CD14-positive monocyte (primary cell): ENCODE results near the gene IL4R. TPM values are rescaled to one million over a fixed set of nuclear protein-coding genes. Genes with fewer than 3 reads are reported as not detected.

ENCODE experiments used
- DNase-seq, 3 donors: peaks; one replicate each; pipeline ENCODE4 v3.0.0-alpha.2; 2011 to 2022
- H2AFZ ChIP-seq: 2 replicates; pipeline ENCODE4 v1.6.0; 2012; ENCODE audit warnings: mild to moderate bottlenecking, low read depth, low read length, inconsistent platforms; ENCODE audit not compliant: insufficient read depth, poor library complexity, severe bottlenecking
- H3K27ac ChIP-seq, 2 donors: 1 replicate in 1 of 2; 2 replicates in 1 of 2; pipeline ENCODE4 v1.5.1; 2012 to 2013; ENCODE audit warnings: low read length in 2 of 2, control low read depth in 1 of 2, inconsistent platforms in 1 of 2, low read depth in 1 of 2, mild to moderate bottlenecking in 1 of 2
- H3K27me3 ChIP-seq, 2 donors: one replicate each; pipeline versions ENCODE4 v1.6.0 to v1.6.1; 2011 to 2013; ENCODE audit warnings: low read length in 2 of 2; ENCODE audit not compliant: control insufficient read depth in 2 of 2, insufficient read depth in 2 of 2
- H3K36me3 ChIP-seq, 2 donors: replicated peaks in 1 of 2; 1 replicate in 1 of 2; 2 replicates in 1 of 2; pipeline versions ENCODE4 v1.5.1 to v1.6.1; 2012 to 2013; ENCODE audit warnings: low read length in 2 of 2, control low read depth in 1 of 2, inconsistent platforms in 1 of 2, mild to moderate bottlenecking in 1 of 2; ENCODE audit not compliant: insufficient read depth in 2 of 2, control insufficient read depth in 1 of 2
- H3K4me1 ChIP-seq, 2 donors: 1 replicate in 1 of 2; 2 replicates in 1 of 2; pipeline versions ENCODE4 v1.5.1 to v1.6.1; 2012 to 2013; ENCODE audit warnings: low read length in 2 of 2, control low read depth in 1 of 2, inconsistent platforms in 1 of 2, mild to moderate bottlenecking in 1 of 2, moderate library complexity in 1 of 2; ENCODE audit not compliant: insufficient read depth in 2 of 2, control insufficient read depth in 1 of 2
- H3K4me2 ChIP-seq: replicated peaks from 2 replicates; pipeline ENCODE3; 2012; ENCODE audit warnings: low read length, moderate library complexity, mild to moderate bottlenecking; ENCODE audit not compliant: poor library complexity, severe bottlenecking; ENCODE audit errors: extremely low read depth
- H3K4me3 ChIP-seq, 3 experiments: fragments of 200-600 bp in 1 of 3; sonication (generic) in 1 of 3; replicated peaks in 1 of 3; 1 replicate in 2 of 3; 2 replicates in 1 of 3; pipeline ENCODE4 v1.5.1; 2011 to 2013; ENCODE audit warnings: low read length in 3 of 3, mild to moderate bottlenecking in 3 of 3, control low read depth in 2 of 3, low read depth in 2 of 3, inconsistent platforms in 1 of 3, moderate library complexity in 1 of 3
- H3K79me2 ChIP-seq: 2 replicates; pipeline ENCODE4 v1.6.0; 2012; ENCODE audit warnings: mild to moderate bottlenecking, control low read depth, inconsistent platforms, low read length, moderate library complexity; ENCODE audit not compliant: insufficient read depth
- H3K9ac ChIP-seq: 2 replicates; pipeline ENCODE4 v1.6.0; 2017; ENCODE audit warnings: low read length, mild to moderate bottlenecking; ENCODE audit not compliant: insufficient read depth, poor library complexity, severe bottlenecking
- H3K9me3 ChIP-seq, 2 donors: replicated peaks in 1 of 2; 1 replicate in 1 of 2; 2 replicates in 1 of 2; pipeline versions ENCODE4 v1.5.1 to v1.6.1; 2012 to 2013; ENCODE audit warnings: low read length in 2 of 2, control low read depth in 1 of 2; ENCODE audit not compliant: control insufficient read depth in 1 of 2, insufficient read depth in 1 of 2
- H4K20me1 ChIP-seq: 2 replicates; pipeline ENCODE4 v1.6.0; 2012; ENCODE audit warnings: mild to moderate bottlenecking, low read length, control low read depth, moderate library complexity; ENCODE audit not compliant: insufficient read depth
- H3K27ac Mint-ChIP-seq, 7 donors: one replicate each; pipeline ENCODE4 v1.8.0; 2020; ENCODE audit warnings: mild to moderate bottlenecking in 7 of 7, mixed read lengths in 7 of 7, moderate library complexity in 6 of 7, inconsistent platforms in 2 of 7
- H3K27me3 Mint-ChIP-seq, 3 donors: one replicate each; pipeline ENCODE4 v1.8.0; 2021 to 2022; ENCODE audit warnings: low read depth in 3 of 3, mild to moderate bottlenecking in 3 of 3, mixed read lengths in 3 of 3, moderate library complexity in 3 of 3, inconsistent platforms in 1 of 3
- H3K36me3 Mint-ChIP-seq, 2 donors: one replicate each; pipeline ENCODE4 v1.8.0; 2020; ENCODE audit warnings: mixed read lengths in 2 of 2, inconsistent platforms in 1 of 2, mild to moderate bottlenecking in 1 of 2
- H3K4me1 Mint-ChIP-seq: one replicate; pipeline ENCODE4 v1.8.0; 2020; ENCODE audit warnings: mild to moderate bottlenecking, mixed read lengths
- H3K4me3 Mint-ChIP-seq, 2 donors: one replicate each; pipeline ENCODE4 v1.8.0; 2020; ENCODE audit warnings: mild to moderate bottlenecking in 2 of 2, mixed read lengths in 2 of 2, moderate library complexity in 1 of 2
- H3K9me3 Mint-ChIP-seq, 7 donors: one replicate each; pipeline ENCODE4 v1.8.0; 2020 to 2022; ENCODE audit warnings: mixed read lengths in 7 of 7, mild to moderate bottlenecking in 6 of 7, moderate library complexity in 6 of 7, inconsistent platforms in 2 of 7
- CTCF ChIP-seq: fragments of 200-600 bp; IDR thresholded peaks from one replicate; pipeline ENCODE4 v1.8.0; 2022; ENCODE audit warnings: antibody characterized with exemption, mild to moderate bottlenecking
- WGBS: methylation state at CpG from one replicate; pipeline ENCODE4 v1.1.5; 2013; ENCODE audit warnings: missing lambda C conversion rate; ENCODE audit not compliant: insufficient coverage; 5-methylcytosine and 5-hydroxymethylcytosine counted together
- intact Hi-C, 2 donors: fragments of 100-400 bp; cut with micrococcal nuclease; formaldehyde crosslinking; loops; one replicate each; pipeline versions ENCODE4 v1.15.0 to v1.15.1; 2023
- polyA plus RNA-seq, 3 donors: library from polyadenylated mRNA; depleted of rRNA in 1 of 3; unstranded in 2 of 3; stranded (reverse) in 1 of 3; fragments of 300-500 nt in 2 of 3; fragments of >200 nt in 1 of 3; fragmentation: Illumina TruSeq in 2 of 3; gene quantifications; 1 replicate in 2 of 3; 2 replicates in 1 of 3; pipeline ENCODE4 v1.2.3, GENCODE V29; 2012 to 2021

The IL4R gene
- polyA plus RNA-seq, 3 donors: 25.1 to 80.4 (median 35.6) TPM

DNA sequence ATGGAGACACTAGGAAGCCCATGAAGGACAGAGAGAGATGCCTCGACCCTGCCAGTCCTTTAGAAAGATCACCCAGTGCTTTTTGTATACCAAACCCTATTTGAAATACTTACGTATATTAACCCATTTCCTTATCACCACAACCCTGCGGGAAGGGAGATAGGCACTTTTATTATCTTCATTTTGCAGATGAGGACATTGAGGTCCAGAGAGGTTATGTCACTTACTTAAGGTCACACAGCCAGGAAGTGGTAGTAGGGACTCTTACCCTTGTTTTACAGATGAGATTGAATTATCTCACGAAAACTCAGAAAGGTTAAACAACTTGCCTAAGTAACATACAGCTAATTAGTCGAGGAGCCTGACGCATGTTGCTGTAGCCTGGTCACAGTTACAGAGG is 38.2 kb downstream of the IL4R start:
- Histone ChIP-seq H3K36me3 (peaks cover 90 to 98% of the 10 kb centered on the region in 2 donors), H2AFZ (no peak overlapping the region), H3K79me2 (peaks cover 18% of the 10 kb centered on the region), H3K4me1 (peaks cover 10 to 11% of the 10 kb centered on the region in 2 donors), H3K9ac (no peak overlapping the region), H3K4me3 (no peak overlapping the region), H3K9me3 (no peaks in the 10 kb centered on the region), H3K27ac (peak overlapping the region in 1 of 2 donors; percentile 0), H3K4me2 (no peak overlapping the region), H4K20me1 (peaks cover 4% of the 10 kb centered on the region), H3K27me3 (no peaks in the 10 kb centered on the region)
- no peak for TF ChIP-seq CTCF
- H3K27ac Mint-ChIP-seq: peak overlapping the region in 2 of 7 donors; percentile 34 to 79
- intact Hi-C loops: no loop called here
- H3K9me3 Mint-ChIP-seq: peaks cover 0 to 8% (median 2%) of the 10 kb centered on the region in 7 donors
- WGBS: 100% methylated on average over 3 of the region's 6 CpGs
- H3K36me3 Mint-ChIP-seq: peaks cover 90 to 99% of the 10 kb centered on the region in 2 donors
- no peak overlapping the region for H3K4me3 Mint-ChIP-seq
- DNase-seq: no peak
- H3K4me1 Mint-ChIP-seq: peaks cover 13% of the 10 kb centered on the region
- H3K27me3 Mint-ChIP-seq: peaks cover 0 to 3% (median 0%) of the 10 kb centered on the region in 3 donors

DNA sequence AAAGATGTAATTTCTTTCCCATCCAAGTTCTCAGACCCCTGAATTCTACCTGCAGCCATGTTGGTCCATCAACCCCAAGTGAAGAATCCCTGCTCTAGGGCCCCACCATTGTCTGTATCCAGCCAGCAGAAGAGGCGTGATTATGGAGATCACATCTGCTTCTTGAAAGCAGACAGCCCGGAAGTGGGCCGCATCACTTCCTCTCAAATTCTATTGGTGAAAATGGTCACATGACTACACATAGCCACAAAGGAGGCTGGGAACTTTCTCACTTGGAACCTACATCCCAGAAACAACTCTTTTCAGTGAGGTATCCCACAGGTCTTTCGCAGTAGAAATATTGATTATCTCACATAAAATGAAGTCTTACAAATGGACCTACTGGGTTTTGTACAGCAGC is 40.1 kb downstream of the IL4R start:
- Mint-ChIP-seq H3K27me3 (peaks cover 0 to 3% (median 0%) of the 10 kb centered on the region in 3 donors), H3K36me3 (peaks cover 89 to 99% of the 10 kb centered on the region in 2 donors), H3K4me1 (peaks cover 2% of the 10 kb centered on the region), H3K4me3 (no peak overlapping the region), H3K9me3 (peaks cover 0 to 9% (median 2%) of the 10 kb centered on the region in 7 donors), H3K27ac (peak overlapping the region in 2 of 7 donors; percentile 63 to 85)
- DNase-seq: peak in 1 of 3 donors; percentile 31
- H3K4me2 ChIP-seq: no peak overlapping the region
- H3K9ac ChIP-seq: no peak overlapping the region
- H3K9me3 ChIP-seq: peaks cover 0 to under 1% of the 10 kb centered on the region in 2 donors
- H4K20me1 ChIP-seq: peaks cover 4% of the 10 kb centered on the region
- intact Hi-C loops: no loop called here
- WGBS: 100% methylated on average over 1 of the region's 4 CpGs
- H3K27me3 ChIP-seq: no peaks in the 10 kb centered on the region
- H3K79me2 ChIP-seq: peaks cover 5% of the 10 kb centered on the region
- no peak for TF ChIP-seq CTCF
- H3K27ac ChIP-seq: peak overlapping the region in 1 of 2 donors; percentile 37
- no peak overlapping the region for H3K4me3 ChIP-seq
- peaks cover 89 to 99% of the 10 kb centered on the region in 2 donors for H3K36me3 ChIP-seq
- H2AFZ ChIP-seq: no peak overlapping the region
- H3K4me1 ChIP-seq: no peaks in the 10 kb centered on the region
